ENCODE data around the gene RAET1G.

RAET1G gene

DNA sequence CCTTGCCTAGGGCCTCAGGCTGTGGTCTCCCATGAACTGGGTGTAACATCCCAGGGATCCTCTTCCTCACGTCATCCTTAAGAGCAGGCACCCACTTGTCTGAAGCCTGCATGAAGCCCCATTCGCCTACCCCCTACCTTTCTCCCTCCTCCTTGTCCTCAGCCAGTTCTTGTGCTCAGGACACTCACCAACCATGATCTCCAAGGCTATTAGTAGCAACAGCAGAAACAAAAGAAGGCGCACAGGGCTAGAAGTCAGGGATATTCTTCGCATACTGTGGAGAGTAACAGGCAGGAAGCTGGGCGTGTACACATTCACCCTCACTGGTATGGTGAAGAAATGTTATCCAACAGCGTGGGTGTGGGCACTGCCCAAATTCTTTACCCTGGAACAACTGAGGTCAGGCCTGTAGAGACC is 32.3 kb downstream of the RAET1G start:
- Histone ChIP-seq H3K9me3 (ENCODE audit: control insufficient read depth, insufficient read depth, low read depth, low read length) (no peaks in the 10 kb centered on the region), H3K36me3 (ENCODE audit: control insufficient read depth, insufficient read depth, low read length) (no peaks in the 10 kb centered on the region), H3K9ac (ENCODE audit: low read length) (no peak overlapping the region), H3K27ac (ENCODE audit: low read depth, low read length) (no peak overlapping the region), H3K4me1 (ENCODE audit: control insufficient read depth, insufficient read depth, low read length) (peaks cover 9% of the 10 kb centered on the region; the same call in 1 of the 2 replicates), H3K27me3 (ENCODE audit: control insufficient read depth, insufficient read depth, low read length) (peaks cover 7% of the 10 kb centered on the region; the same call in 1 of the 2 replicates), H3K4me3 (ENCODE audit: low read depth, low read length) (no peak overlapping the region)

- no peak overlapping the region for H3K4me3 ChIP-seq (ENCODE audit: low read depth, low read length)
- no peak overlapping the region for H3K27ac ChIP-seq (ENCODE audit: low read depth, low read length)
- no peaks in the 10 kb centered on the region for H3K4me1 ChIP-seq (ENCODE audit: control insufficient read depth, insufficient read depth, low read length)
- no peaks in the 10 kb centered on the region for H3K9me3 ChIP-seq (ENCODE audit: control insufficient read depth, insufficient read depth, low read depth, low read length)
- H3K9ac ChIP-seq (ENCODE audit: low read length): no peak overlapping the region
- H3K27me3 ChIP-seq (ENCODE audit: control insufficient read depth, insufficient read depth, low read length): peaks cover 18% of the 10 kb centered on the region; the same call in 1 of the 2 replicates
- no peaks in the 10 kb centered on the region for H3K36me3 ChIP-seq (ENCODE audit: control insufficient read depth, insufficient read depth, low read length)
Measured at GRCh38 chr6:149889326-149889725, 33.6 kb downstream of the RAET1G start.

DNA sequence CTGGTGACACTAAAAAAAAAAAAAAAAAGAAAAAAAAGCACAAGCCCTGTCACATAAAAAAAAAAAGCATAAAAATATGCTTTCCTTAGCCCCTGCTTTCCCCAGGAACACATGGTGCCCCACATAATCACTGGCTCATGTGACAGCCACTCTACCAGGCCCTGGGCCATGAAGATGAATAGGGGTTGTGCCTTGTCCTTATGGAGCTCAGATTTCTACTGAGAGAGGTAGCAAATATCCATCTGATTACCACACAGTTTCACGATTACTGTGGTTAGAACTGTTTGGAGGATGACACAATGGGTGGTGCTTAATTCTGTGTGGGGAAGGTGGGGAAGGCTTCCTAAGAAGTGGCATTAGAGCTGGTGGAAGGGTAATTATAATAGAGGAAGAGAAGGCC is 34.3 kb downstream of the RAET1G start:
- Histone ChIP-seq H3K4me3 (ENCODE audit: low read depth, low read length) (no peak overlapping the region), H3K9me3 (ENCODE audit: control insufficient read depth, insufficient read depth, low read depth, low read length) (no peaks in the 10 kb centered on the region), H3K27ac (ENCODE audit: low read depth, low read length) (no peak overlapping the region), H3K9ac (ENCODE audit: low read length) (no peak overlapping the region), H3K27me3 (ENCODE audit: control insufficient read depth, insufficient read depth, low read length) (peaks cover 23% of the 10 kb centered on the region; the same call in 1 of the 2 replicates), H3K36me3 (ENCODE audit: control insufficient read depth, insufficient read depth, low read length) (no peaks in the 10 kb centered on the region), H3K4me1 (ENCODE audit: control insufficient read depth, insufficient read depth, low read length) (no peaks in the 10 kb centered on the region)

DNA sequence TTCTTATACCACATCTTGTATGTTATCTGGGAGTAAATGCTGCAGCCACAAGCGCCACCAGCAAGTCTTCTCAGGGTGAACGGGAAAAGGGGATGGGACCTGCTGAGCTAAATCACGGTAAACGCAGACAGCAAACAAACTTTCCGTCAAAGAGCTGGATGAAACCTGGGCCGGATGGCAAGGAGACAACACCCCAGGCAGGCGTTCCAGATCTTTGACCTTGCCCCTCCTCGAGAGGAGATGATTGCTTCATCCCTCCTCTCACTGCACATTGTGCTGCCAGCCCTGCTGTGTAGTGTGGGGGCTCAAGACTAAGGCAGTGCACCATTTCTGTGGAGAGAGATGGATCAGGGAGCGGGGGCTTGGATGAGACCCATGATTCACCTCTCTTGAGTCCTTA is 34.8 kb downstream of the RAET1G start:
- Histone ChIP-seq H3K9me3 (ENCODE audit: control insufficient read depth, insufficient read depth, low read depth, low read length) (no peaks in the 10 kb centered on the region), H3K4me3 (ENCODE audit: low read depth, low read length) (no peak overlapping the region), H3K4me1 (ENCODE audit: control insufficient read depth, insufficient read depth, low read length) (no peaks in the 10 kb centered on the region), H3K36me3 (ENCODE audit: control insufficient read depth, insufficient read depth, low read length) (no peaks in the 10 kb centered on the region), H3K27ac (ENCODE audit: low read depth, low read length) (no peak overlapping the region), H3K27me3 (ENCODE audit: control insufficient read depth, insufficient read depth, low read length) (peaks cover 26% of the 10 kb centered on the region; the same call in 1 of the 2 replicates), H3K9ac (ENCODE audit: low read length) (no peak overlapping the region)

- Histone ChIP-seq H3K9ac (ENCODE audit: low read length) (no peak overlapping the region), H3K4me1 (ENCODE audit: control insufficient read depth, insufficient read depth, low read length) (no peaks in the 10 kb centered on the region), H3K27me3 (ENCODE audit: control insufficient read depth, insufficient read depth, low read length) (peaks cover 26% of the 10 kb centered on the region; the same call in 1 of the 2 replicates), H3K36me3 (ENCODE audit: control insufficient read depth, insufficient read depth, low read length) (no peaks in the 10 kb centered on the region), H3K27ac (ENCODE audit: low read depth, low read length) (no peak overlapping the region), H3K9me3 (ENCODE audit: control insufficient read depth, insufficient read depth, low read depth, low read length) (no peaks in the 10 kb centered on the region), H3K4me3 (ENCODE audit: low read depth, low read length) (no peak overlapping the region)
Measured at GRCh38 chr6:149887343-149887742, 35.6 kb downstream of the RAET1G start.

DNA sequence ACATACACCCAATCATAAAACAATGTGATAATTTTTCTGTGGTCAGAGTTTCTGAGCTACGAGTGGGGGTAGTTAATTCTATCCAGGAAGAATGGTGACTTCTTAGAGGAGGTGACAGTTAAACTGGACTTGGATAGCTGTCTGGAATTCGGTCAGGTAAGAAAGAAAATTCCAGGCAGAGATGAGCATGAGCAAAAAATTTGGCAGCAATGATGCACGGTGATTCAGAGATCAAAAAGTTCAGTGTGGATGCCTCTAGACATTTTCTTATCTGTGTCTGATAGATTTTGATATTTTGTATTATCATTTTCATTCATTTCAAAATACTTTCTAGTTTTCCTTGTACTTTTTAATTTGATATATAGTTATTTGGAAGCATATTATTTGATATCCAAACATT is 37.0 kb downstream of the RAET1G start:
- H3K9me3 ChIP-seq (ENCODE audit: control insufficient read depth, insufficient read depth, low read depth, low read length): no peaks in the 10 kb centered on the region
- H3K27ac ChIP-seq (ENCODE audit: low read depth, low read length): no peak overlapping the region
- H3K4me1 ChIP-seq (ENCODE audit: control insufficient read depth, insufficient read depth, low read length): no peaks in the 10 kb centered on the region
- no peaks in the 10 kb centered on the region for H3K36me3 ChIP-seq (ENCODE audit: control insufficient read depth, insufficient read depth, low read length)
- no peak overlapping the region for H3K4me3 ChIP-seq (ENCODE audit: low read depth, low read length)
- H3K9ac ChIP-seq (ENCODE audit: low read length): no peak overlapping the region
- H3K27me3 ChIP-seq (ENCODE audit: control insufficient read depth, insufficient read depth, low read length): peaks cover 35% of the 10 kb centered on the region; the same call in 1 of the 2 replicates

GRCh38 chr6:149884617-149885016 is 38.3 kb downstream of the RAET1G start:
- no peak overlapping the region for H3K27ac ChIP-seq (ENCODE audit: low read depth, low read length)
- no peaks in the 10 kb centered on the region for H3K4me1 ChIP-seq (ENCODE audit: control insufficient read depth, insufficient read depth, low read length)
- no peak overlapping the region for H3K4me3 ChIP-seq (ENCODE audit: low read depth, low read length)
- H3K36me3 ChIP-seq (ENCODE audit: control insufficient read depth, insufficient read depth, low read length): no peaks in the 10 kb centered on the region
- peaks cover 40% of the 10 kb centered on the region for H3K27me3 ChIP-seq (ENCODE audit: control insufficient read depth, insufficient read depth, low read length)
- H3K9me3 ChIP-seq (ENCODE audit: control insufficient read depth, insufficient read depth, low read depth, low read length): no peaks in the 10 kb centered on the region
- H3K9ac ChIP-seq (ENCODE audit: low read length): no peak overlapping the region

- Histone ChIP-seq H3K4me3 (ENCODE audit: low read depth, low read length) (no peak overlapping the region), H3K4me1 (ENCODE audit: control insufficient read depth, insufficient read depth, low read length) (no peaks in the 10 kb centered on the region), H3K27ac (ENCODE audit: low read depth, low read length) (no peak overlapping the region), H3K9me3 (ENCODE audit: control insufficient read depth, insufficient read depth, low read depth, low read length) (no peaks in the 10 kb centered on the region), H3K36me3 (ENCODE audit: control insufficient read depth, insufficient read depth, low read length) (no peaks in the 10 kb centered on the region), H3K27me3 (ENCODE audit: control insufficient read depth, insufficient read depth, low read length) (peaks cover 41% of the 10 kb centered on the region), H3K9ac (ENCODE audit: low read length) (no peak overlapping the region)
Measured at GRCh38 chr6:149884215-149884614, 38.7 kb downstream of the RAET1G start.

DNA sequence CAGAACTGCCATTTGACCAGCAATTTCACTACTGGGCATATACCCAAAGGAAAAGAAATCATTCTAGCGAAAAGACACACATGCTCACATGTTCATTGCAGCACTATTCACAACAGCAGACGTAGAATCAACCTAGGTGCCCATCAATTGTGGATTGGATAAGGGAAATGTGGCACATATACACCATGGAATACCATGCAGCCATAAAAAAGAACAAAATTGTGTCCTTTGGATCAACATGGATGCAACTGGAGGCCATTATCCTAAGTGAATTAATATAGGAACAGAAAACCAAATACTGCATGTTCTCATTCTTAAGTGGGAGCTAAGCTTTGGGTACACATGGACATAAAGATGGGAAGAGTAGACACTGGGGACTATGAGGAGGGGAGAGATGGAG is 41.1 kb downstream of the RAET1G start:
- Histone ChIP-seq H3K9me3 (ENCODE audit: control insufficient read depth, insufficient read depth, low read depth, low read length) (no peaks in the 10 kb centered on the region), H3K36me3 (ENCODE audit: control insufficient read depth, insufficient read depth, low read length) (no peaks in the 10 kb centered on the region), H3K27ac (ENCODE audit: low read depth, low read length) (no peak overlapping the region), H3K4me3 (ENCODE audit: low read depth, low read length) (no peak overlapping the region), H3K27me3 (ENCODE audit: control insufficient read depth, insufficient read depth, low read length) (peaks cover 41% of the 10 kb centered on the region), H3K4me1 (ENCODE audit: control insufficient read depth, insufficient read depth, low read length) (no peaks in the 10 kb centered on the region), H3K9ac (ENCODE audit: low read length) (no peak overlapping the region)

- no peak overlapping the region for H3K9ac ChIP-seq (ENCODE audit: low read length)
- H3K27me3 ChIP-seq (ENCODE audit: control insufficient read depth, insufficient read depth, low read length): peaks cover 45% of the 10 kb centered on the region
- no peak overlapping the region for H3K27ac ChIP-seq (ENCODE audit: low read depth, low read length)
- H3K4me3 ChIP-seq (ENCODE audit: low read depth, low read length): no peak overlapping the region
- H3K36me3 ChIP-seq (ENCODE audit: control insufficient read depth, insufficient read depth, low read length): no peaks in the 10 kb centered on the region
- no peaks in the 10 kb centered on the region for H3K4me1 ChIP-seq (ENCODE audit: control insufficient read depth, insufficient read depth, low read length)
- no peaks in the 10 kb centered on the region for H3K9me3 ChIP-seq (ENCODE audit: control insufficient read depth, insufficient read depth, low read depth, low read length)
Measured at GRCh38 chr6:149881066-149881766, 41.7 kb downstream of the RAET1G start.

GRCh38 chr6:149877659-149878058 is 45.3 kb downstream of the RAET1G start:
- H3K36me3 ChIP-seq (ENCODE audit: control insufficient read depth, insufficient read depth, low read length): no peaks in the 10 kb centered on the region
- H3K9me3 ChIP-seq (ENCODE audit: control insufficient read depth, insufficient read depth, low read depth, low read length): no peaks in the 10 kb centered on the region
- peaks cover 26% of the 10 kb centered on the region for H3K27me3 ChIP-seq (ENCODE audit: control insufficient read depth, insufficient read depth, low read length)
- no peak overlapping the region for H3K9ac ChIP-seq (ENCODE audit: low read length)
- H3K4me3 ChIP-seq (ENCODE audit: low read depth, low read length): no peak overlapping the region
- no peaks in the 10 kb centered on the region for H3K4me1 ChIP-seq (ENCODE audit: control insufficient read depth, insufficient read depth, low read length)
- no peak overlapping the region for H3K27ac ChIP-seq (ENCODE audit: low read depth, low read length)

All from HUES6 (cell line).